OCI-LY3 (cell line): Measurements from ENCODE around the gene TCP10L.

Experiments used
- EZH2phosphoT487 ChIP-seq: fragments of 200-600 bp; shearing (Covaris generic); IDR thresholded peaks from 2 replicates; pipeline ENCODE4 v1.6.1; 2018; ENCODE audit warnings: antibody characterized with exemption, mixed run types, low read depth
- TF ChIP-seq, protein P1 (sequence below): fragments of 200-600, 300-600 bp; sonication (generic); IDR thresholded peaks from 2 replicates; pipeline ENCODE4 v1.5.1; 2014; ENCODE audit warnings: antibody characterized with exemption, low read length, low read depth

DNA sequence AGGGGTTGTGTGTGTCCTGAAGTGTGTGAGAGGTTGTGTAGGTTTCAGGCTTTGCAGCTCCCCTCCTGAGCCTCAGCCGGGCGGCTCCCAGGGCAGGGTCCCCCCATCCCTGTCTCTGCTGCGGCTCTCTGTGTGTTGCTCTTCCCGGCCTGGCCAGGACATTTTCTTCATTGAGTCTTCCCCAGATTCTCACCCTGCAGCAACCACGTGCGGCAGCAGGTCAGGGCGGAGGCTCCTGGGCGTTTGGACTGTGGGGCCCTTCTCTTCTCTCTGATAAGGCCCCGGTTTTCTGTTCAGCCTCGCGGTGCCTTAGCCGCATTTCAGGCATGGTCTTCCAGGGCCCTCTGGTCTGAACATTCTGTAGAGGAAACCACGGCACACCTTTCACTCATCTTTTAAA, 1.8 kb upstream of the TCP10L start:
- TF ChIP-seq, protein P1, sequence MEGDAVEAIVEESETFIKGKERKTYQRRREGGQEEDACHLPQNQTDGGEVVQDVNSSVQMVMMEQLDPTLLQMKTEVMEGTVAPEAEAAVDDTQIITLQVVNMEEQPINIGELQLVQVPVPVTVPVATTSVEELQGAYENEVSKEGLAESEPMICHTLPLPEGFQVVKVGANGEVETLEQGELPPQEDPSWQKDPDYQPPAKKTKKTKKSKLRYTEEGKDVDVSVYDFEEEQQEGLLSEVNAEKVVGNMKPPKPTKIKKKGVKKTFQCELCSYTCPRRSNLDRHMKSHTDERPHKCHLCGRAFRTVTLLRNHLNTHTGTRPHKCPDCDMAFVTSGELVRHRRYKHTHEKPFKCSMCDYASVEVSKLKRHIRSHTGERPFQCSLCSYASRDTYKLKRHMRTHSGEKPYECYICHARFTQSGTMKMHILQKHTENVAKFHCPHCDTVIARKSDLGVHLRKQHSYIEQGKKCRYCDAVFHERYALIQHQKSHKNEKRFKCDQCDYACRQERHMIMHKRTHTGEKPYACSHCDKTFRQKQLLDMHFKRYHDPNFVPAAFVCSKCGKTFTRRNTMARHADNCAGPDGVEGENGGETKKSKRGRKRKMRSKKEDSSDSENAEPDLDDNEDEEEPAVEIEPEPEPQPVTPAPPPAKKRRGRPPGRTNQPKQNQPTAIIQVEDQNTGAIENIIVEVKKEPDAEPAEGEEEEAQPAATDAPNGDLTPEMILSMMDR = no peak
- TF ChIP-seq EZH2phosphoT487 = no peak
